SU-DHL-6 (cell line): ENCODE measurements around the gene FSD2.

Experiments
- H2AFZ ChIP-seq: fragments of 200-600 bp; sonication (generic); 2 replicates; pipeline ENCODE4 v1.6.1; 2014; ENCODE audit warnings: low read depth, mild to moderate bottlenecking, moderate library complexity, mixed read lengths, antibody characterized with exemption, low read length; ENCODE audit not compliant: severe bottlenecking
- H3F3A ChIP-seq: fragments of 200-600 bp; shearing (Covaris generic); 2 replicates; pipeline ENCODE4 v1.6.0; 2016; ENCODE audit warnings: antibody characterized with exemption, mild to moderate bottlenecking; ENCODE audit not compliant: insufficient read depth
- H3K27ac ChIP-seq: fragments of 200-600 bp; sonication (generic); 2 replicates; pipeline ENCODE4 v1.5.1; 2016; ENCODE audit warnings: low read depth, mild to moderate bottlenecking, low read length, moderate library complexity, mixed read lengths
- H3K27me3 ChIP-seq: fragments of 200-600 bp; sonication (generic), shearing (Covaris generic); 2 replicates; pipeline ENCODE4 v1.6.0; 2014; ENCODE audit warnings: mild to moderate bottlenecking, low read length
- H3K36me3 ChIP-seq: fragments of 200-600 bp; sonication (generic); 2 replicates; pipeline ENCODE4 v1.6.1; 2014; ENCODE audit warnings: mild to moderate bottlenecking, low read length, mixed read lengths
- H3K4me2 ChIP-seq: fragments of 300-600, 200-600 bp; shearing (Covaris generic), sonication (generic); 2 replicates; pipeline ENCODE4 v1.6.0; 2014; ENCODE audit warnings: low read length, low read depth, mild to moderate bottlenecking; ENCODE audit not compliant: poor library complexity, severe bottlenecking
- H3K4me3 ChIP-seq: fragments of 200-600 bp; sonication (generic); 2 replicates; pipeline ENCODE4 v1.5.1; 2014; ENCODE audit warnings: antibody characterized with exemption, low read length, mild to moderate bottlenecking, mixed read lengths; ENCODE audit not compliant: insufficient read depth, poor library complexity, severe bottlenecking
- H3K79me2 ChIP-seq: fragments of 200-600 bp; sonication (generic); 2 replicates; pipeline ENCODE4 v1.6.1; 2014; ENCODE audit warnings: mild to moderate bottlenecking, low read length, moderate library complexity; ENCODE audit not compliant: insufficient read depth
- H3K9ac ChIP-seq: fragments of 200-600 bp; sonication (generic); 2 replicates; pipeline ENCODE4 v1.7.0; 2014; ENCODE audit warnings: mild to moderate bottlenecking, low read length
- H3K9me2 ChIP-seq: fragments of 200-600 bp; sonication (generic); replicated peaks from 2 replicates; pipeline ENCODE4 v1.6.1; 2014; ENCODE audit warnings: low read length; ENCODE audit not compliant: insufficient read depth
- H3K9me3 ChIP-seq: fragments of 200-600 bp; sonication (generic); 2 replicates; pipeline ENCODE4 v1.6.1; 2014; ENCODE audit warnings: low read length, mixed read lengths; ENCODE audit not compliant: insufficient read depth
- H4K20me1 ChIP-seq: fragments of 200-600 bp; sonication (generic); 2 replicates; pipeline ENCODE4 v1.6.1; 2014; ENCODE audit warnings: low read depth, mild to moderate bottlenecking, antibody characterized with exemption, low read length, moderate library complexity, mixed read lengths
- CTCF ChIP-seq: fragments of 200-600 bp; sonication (generic); IDR thresholded peaks from one replicate; pipeline ENCODE4 v1.5.1; 2017; ENCODE audit warnings: antibody characterized with exemption, mild to moderate bottlenecking, low read length, moderate library complexity; ENCODE audit not compliant: insufficient read depth, poor library complexity, severe bottlenecking
- EZH2phosphoT487 ChIP-seq: fragments of 200-600 bp; sonication (generic), shearing (Covaris generic); conservative IDR thresholded peaks from 2 replicates; pipeline ENCODE4 v1.6.1; 2018; ENCODE audit warnings: mild to moderate bottlenecking, antibody characterized with exemption, low read length, moderate library complexity, mixed read lengths

FSD2 gene

GRCh38 chr15:82840166-82840565, 34.3 kb upstream of the FSD2 start:
- H3K36me3 ChIP-seq, result no peaks in the 10 kb centered on the region
- H3K4me2 ChIP-seq, result no peak overlapping the region
- H3K9ac ChIP-seq, result no peak overlapping the region
- no peaks in the 10 kb centered on the region for H3K9me2 ChIP-seq
- H3K27ac ChIP-seq, result no peak overlapping the region
- no peak overlapping the region for H3K4me3 ChIP-seq
- peaks cover 14% of the 10 kb centered on the region for H3F3A ChIP-seq
- no peak for TF ChIP-seq EZH2phosphoT487
- TF ChIP-seq CTCF, result no peak
- no peak overlapping the region for H2AFZ ChIP-seq
- H4K20me1 ChIP-seq, result no peaks in the 10 kb centered on the region
- H3K27me3 ChIP-seq, result no peaks in the 10 kb centered on the region
- no peaks in the 10 kb centered on the region for H3K9me3 ChIP-seq
- H3K79me2 ChIP-seq, result no peaks in the 10 kb centered on the region

GRCh38 chr15:82839136-82839535, 33.3 kb upstream of the FSD2 start:
- no peak overlapping the region for H3K9ac ChIP-seq
- H3K79me2 ChIP-seq, result no peaks in the 10 kb centered on the region
- H3K9me3 ChIP-seq, result no peaks in the 10 kb centered on the region
- H2AFZ ChIP-seq, result no peak overlapping the region
- H4K20me1 ChIP-seq, result no peaks in the 10 kb centered on the region
- H3K27me3 ChIP-seq, result no peaks in the 10 kb centered on the region
- H3K36me3 ChIP-seq, result peaks cover 6% of the 10 kb centered on the region; the same call in 1 of the 2 replicates
- H3F3A ChIP-seq, result peaks cover 5% of the 10 kb centered on the region; the same call in 1 of the 2 replicates
- TF ChIP-seq EZH2phosphoT487 (no peak), CTCF (no peak)
- H3K27ac ChIP-seq, result no peak overlapping the region
- H3K4me2 ChIP-seq, result no peak overlapping the region
- H3K9me2 ChIP-seq, result no peaks in the 10 kb centered on the region
- H3K4me3 ChIP-seq, result no peak overlapping the region

- Histone ChIP-seq H4K20me1 (no peaks in the 10 kb centered on the region), H3K9me3 (no peaks in the 10 kb centered on the region), H3K9me2 (no peaks in the 10 kb centered on the region), H3F3A (peaks cover 5% of the 10 kb centered on the region; the same call in 1 of the 2 replicates), H3K27me3 (no peaks in the 10 kb centered on the region), H3K9ac (no peak overlapping the region), H3K4me2 (no peak overlapping the region), H3K36me3 (peaks cover 6% of the 10 kb centered on the region; the same call in 1 of the 2 replicates), H3K4me3 (no peak overlapping the region), H3K79me2 (no peaks in the 10 kb centered on the region), H2AFZ (no peak overlapping the region), H3K27ac (no peak overlapping the region)
- TF ChIP-seq CTCF (no peak), EZH2phosphoT487 (no peak)
Observed at GRCh38 chr15:82838096-82838735, 32.3 kb upstream of the FSD2 start.
